Neural progenitor cell (in vitro differentiated cells): Measurements from ENCODE around the gene TMEM62.

Experiments used
- CTCF ChIP-seq: fragments of 200-600 bp; sonication (generic); IDR thresholded peaks from 2 replicates; pipeline ENCODE4 v1.5.1; 2017; ENCODE audit warnings: antibody characterized with exemption, mild to moderate bottlenecking
- EZH2 ChIP-seq: fragments of 200-600 bp; sonication (generic); IDR thresholded peaks from 2 replicates; pipeline ENCODE4 v1.6.1; 2017; ENCODE audit warnings: antibody characterized with exemption, mild to moderate bottlenecking, moderate library complexity
- EZH2phosphoT487 ChIP-seq: fragments of 200-600 bp; sonication (generic); IDR thresholded peaks from 2 replicates; pipeline ENCODE4 v1.6.1; 2017; ENCODE audit warnings: antibody characterized with exemption

DNA sequence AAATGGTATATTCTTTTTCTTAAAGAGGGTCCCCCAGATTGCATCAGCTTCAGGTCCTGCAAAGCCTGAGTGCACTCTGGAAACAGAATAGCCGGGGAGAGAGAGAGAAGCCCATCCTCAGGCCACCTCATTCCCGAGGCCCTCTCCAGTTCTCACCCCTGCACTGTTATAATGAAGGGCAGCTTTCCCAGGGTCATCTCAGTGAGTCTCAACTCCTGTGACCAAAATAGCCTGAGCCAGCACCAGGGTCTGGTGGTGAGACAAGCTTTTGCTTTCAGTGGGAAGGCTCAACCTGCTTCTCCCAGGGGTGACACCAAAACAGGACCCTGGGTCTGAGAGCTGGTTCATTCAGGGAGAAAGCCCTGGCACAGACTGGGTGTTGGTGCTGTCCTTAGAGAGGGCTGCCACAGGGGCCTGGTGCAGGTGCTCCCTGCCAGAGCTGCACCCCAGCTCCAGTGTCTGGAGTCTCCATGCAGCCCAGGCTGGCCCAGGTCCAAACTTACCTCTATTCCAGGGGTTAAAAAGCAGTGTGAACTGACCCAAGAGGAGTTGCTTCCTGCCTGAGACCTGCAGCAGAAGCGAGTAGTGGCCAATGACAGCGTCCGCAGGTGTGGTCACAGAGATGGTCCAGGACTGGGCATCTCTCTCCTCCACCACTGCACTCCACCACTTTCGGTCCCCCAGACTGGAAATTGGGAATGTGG, 81.4 kb downstream of the TMEM62 start:
- TF ChIP-seq CTCF (no peak), EZH2phosphoT487 (no peak), EZH2 (no peak)
